Globus pallidus (tissue), 1 donor: ENCODE results near the gene LMO3.
A peak's percentile ranks its signal among the peaks of the same experiment; 100 is the strongest.
"Not testable (repeated sequence)": the region's sequence is repeated elsewhere in the genome, so short reads cannot be mapped to it uniquely, and the experiment has no call there.

Experiments
- DNase-seq: peaks from one replicate; pipeline ENCODE4 v3.0.0-alpha.2; 2015; ENCODE audit warnings: low spot score

Gene LMO3

GRCh38 chr12:16545836-16546235 is 60.1 kb downstream of the LMO3 start:
- no peak for DNase-seq

GRCh38 chr12:16542586-16542985 is 63.4 kb downstream of the LMO3 start:
- no peak for DNase-seq

DNA sequence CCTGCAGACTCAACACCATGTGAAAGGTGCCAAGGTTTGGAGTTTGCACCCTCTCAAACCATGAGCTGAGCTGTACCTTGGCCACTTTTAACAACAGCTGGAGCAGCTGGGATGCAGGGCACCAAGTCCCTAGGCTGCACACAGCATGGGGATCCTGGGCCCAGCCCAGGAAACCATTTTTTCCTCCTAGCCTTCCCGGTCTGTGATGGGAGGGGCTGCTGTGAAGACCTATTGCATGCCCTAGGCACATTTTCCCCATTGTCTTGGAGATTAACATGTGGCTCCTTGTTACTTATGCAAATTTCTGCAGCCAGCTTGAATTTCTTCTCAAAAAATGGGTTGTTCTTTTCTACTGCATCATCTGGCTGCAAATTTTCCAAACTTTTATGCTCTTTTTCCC is 68.3 kb downstream of the LMO3 start:
- DNase-seq: not testable (repeated sequence)

GRCh38 chr12:16531621-16532020 is 74.3 kb downstream of the LMO3 start:
- peak; percentile 27 for DNase-seq

DNA sequence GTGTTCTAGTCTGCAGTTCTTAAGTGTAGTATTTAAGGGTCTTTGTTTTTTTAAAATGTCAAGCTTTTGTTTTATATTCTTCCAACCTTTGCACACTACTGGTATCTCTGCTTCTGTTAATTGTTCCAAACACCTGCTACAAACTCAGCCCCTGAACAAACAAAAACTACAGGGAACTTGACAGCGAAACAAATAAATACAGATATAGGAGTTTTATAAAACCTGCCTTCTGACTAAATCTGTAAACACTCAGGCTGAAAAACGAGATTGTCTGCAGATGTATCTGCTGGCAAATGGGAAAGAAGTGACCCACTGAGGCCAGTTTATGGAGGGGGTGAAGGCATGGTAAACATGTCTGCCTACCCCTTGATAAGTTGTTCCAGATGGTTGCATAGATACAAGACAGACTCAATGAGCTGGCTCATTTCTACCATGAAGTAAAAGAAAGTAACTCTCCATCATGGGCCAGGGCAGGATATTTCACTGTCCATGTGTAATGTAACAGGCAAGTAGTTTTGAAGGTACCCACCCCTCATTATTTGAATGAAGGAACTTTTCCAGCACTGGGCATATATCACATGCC is 75.6 kb downstream of the LMO3 start:
- DNase-seq: no peak

DNA sequence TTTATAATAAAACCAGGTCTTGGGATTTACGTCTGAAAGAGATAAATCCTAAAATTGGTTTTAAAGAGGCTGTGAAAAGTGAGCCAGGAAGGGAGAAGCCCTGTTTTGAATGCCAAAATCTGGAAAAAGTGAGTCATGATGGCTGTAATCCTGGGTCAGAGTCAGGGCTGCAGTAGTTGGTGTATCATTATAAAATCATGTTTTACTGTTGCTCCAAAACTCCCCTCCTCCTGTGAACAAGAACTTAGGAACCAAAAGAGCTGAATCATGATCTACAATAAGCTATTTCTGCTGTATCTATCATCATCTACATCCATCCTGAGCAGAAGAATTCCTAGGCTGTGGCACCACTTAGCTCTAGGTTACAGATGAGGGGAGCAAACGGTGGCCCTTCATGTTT is 79.3 kb downstream of the LMO3 start:
- no peak for DNase-seq

GRCh38 chr12:16524378-16524777 is 81.6 kb downstream of the LMO3 start:
- no peak for DNase-seq

GRCh38 chr12:16523951-16524331 is 82.0 kb downstream of the LMO3 start:
- DNase-seq: no peak

- DNase-seq: no peak
Measured at GRCh38 chr12:16523284-16523950, 82.5 kb downstream of the LMO3 start.

DNA sequence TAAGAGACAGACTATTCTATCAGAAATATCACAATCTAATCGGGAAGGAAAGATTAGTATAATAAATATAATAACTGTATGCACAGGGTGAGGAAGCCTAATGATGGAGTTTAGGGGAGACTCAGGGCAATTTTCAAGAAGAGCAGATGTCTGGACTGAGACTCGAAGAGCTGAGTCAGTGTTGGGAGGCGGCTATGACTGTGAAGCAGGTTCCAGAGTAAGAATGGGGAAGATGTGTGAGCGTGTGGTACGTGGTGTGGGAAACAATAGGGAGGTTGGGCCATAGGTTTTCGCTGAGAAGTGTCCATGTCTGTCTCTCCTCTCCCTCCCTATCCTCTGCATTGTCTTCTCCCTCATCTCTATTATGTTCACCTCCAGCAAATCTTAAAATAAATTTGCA is 85.6 kb downstream of the LMO3 start:
- DNase-seq: no peak

DNA sequence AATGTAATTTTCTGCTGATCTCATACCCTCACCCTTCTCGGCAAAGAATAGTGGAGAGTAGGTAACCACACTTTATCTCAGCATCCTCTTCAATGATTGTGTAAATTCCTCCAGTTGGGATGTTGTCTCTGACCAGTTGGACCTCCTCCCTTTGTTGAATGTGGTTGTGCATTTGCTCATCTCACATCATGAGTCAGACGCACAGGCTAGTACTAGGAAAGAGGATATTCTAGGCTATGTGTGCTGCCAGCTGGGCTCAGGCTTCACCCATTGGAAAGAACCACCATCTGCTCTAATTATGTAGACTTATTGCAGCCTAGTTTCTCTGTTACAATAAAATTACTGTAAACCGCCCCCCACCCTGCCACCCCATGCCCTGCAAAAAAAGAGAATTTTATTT is 90.3 kb downstream of the LMO3 start:
- no peak for DNase-seq

- DNase-seq: no peak
Measured at GRCh38 chr12:16513231-16513630, 92.7 kb downstream of the LMO3 start.

DNA sequence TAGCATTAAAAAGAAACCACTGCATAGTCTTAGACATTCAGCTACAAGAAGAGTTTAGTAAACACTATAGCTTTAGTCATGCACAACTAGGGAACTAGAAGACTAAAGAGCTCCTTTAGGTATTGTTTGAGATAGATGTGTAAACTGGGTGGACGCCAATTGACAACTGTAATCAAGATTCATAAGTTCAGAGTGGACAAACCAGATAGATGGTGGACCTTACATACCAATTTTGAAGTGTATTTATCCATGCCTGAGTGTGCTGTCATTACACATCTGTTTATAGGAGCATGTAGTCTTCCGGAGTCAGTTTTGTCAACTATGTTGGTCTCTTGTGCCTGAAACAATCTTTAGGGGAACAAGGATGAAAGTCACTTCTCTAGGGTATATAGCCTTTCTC is 96.6 kb downstream of the LMO3 start:
- DNase-seq: no peak

- no peak for DNase-seq
Measured at GRCh38 chr12:16506394-16506793, 99.6 kb downstream of the LMO3 start.

DNA sequence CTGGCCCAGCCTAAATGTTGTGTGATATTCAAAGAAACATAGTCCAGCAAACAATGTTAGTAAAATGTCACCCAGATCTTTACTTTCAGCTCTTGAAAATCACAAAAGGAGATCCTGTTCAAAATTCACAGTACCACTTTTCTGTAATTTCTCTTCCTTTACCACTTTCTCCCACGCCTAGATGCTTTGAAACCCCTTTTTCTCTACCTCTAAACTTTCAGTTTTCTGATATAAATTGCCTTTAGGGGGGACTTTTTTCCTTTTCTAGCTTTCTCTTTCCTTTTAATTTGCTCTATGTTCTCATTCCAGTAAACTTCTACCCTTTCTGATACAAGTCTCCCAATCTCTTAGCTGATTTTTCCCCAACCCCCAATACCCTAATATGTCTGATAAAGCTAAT is 101.8 kb downstream of the LMO3 start:
- no peak for DNase-seq

DNA sequence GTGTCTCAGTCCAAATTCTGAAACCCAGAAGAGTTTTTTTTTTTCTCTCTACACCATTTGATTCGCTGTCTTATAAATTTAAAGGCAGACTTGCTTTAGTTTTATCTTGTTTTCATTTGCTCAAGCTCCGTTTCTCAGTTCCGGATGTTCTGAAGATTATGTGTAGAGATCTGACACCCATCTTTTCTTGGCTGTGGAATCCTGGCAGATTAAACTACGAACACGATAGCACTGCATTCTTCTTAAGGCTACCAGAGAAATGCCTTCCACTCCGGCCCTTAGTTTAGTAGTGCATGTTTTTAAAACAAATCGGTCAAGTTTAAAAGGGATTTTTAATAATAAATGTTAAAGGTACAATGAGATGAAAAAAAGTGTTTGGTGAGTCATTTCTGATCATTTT is 106.4 kb downstream of the LMO3 start:
- no peak for DNase-seq
